GM20431 (cell line): Measurements from ENCODE around the gene AGK.
"Not testable (repeated sequence)": the region's sequence is repeated elsewhere in the genome, so short reads cannot be mapped to it uniquely, and the experiment has no call there.

Source experiments
- in situ Hi-C: fragments of 300-500 bp; cut with MseI, MboI; formaldehyde crosslinking; loops from one replicate; pipeline ENCODE4 v1.15.0; 2020; ENCODE audit warnings: low sequenced_read_pairs; ENCODE audit not compliant: unreplicated experiment

The AGK gene

DNA sequence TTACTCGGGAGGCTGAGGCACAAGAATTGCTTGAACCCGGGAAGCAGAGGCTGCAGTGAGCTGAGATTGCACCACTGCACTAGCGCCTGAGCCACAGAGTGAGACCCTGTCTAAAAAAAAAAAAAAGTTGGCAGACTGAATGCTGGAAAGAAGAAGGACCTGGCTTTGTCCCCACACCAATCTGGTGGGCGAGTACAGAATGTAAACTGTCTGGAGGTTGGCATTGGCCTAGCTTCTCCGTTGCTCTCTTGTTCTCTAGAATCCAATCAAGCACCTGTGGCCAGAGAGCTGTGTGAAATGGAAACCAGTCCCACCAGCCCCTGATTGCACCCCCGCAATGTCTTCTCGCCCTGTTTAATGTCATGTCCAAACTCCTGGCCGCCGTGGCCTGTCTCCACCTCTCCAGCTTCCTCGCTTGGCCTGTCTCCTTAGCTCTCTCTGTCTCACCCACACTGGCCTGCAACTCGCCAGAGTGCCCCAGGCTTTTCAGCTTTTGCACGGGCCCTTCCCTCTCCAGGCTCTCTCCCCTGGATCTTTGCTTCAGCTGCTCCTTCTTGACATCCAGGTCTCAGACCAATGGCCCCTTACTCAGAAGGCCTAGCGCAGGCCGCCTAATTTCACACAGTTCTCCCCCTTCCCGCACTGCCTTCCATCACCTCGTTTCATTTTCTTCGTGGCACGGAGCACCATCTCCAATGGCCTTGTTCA, 670 bp upstream of the AGK start:
- in situ Hi-C loops, result no loop called here

DNA sequence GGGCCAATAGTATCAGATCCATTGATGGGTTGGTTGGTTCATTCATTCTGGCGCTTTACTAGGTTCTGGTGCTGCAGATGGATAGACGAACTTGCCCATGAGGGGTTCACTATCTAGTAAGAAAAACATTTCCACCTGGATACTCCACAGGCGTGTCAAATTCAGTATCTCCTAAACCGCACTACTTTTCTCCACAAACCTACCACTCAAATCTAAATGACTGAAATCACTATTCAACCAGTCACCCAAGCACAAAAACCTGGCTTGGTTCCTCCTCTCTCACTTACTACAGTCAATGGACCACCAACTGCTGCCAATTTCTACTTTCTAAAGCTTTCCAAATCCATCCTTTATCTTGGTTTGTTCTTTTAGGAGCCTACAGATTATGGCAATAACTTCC, 572 bp downstream of the AGK start:
- in situ Hi-C loops, result no loop called here

DNA sequence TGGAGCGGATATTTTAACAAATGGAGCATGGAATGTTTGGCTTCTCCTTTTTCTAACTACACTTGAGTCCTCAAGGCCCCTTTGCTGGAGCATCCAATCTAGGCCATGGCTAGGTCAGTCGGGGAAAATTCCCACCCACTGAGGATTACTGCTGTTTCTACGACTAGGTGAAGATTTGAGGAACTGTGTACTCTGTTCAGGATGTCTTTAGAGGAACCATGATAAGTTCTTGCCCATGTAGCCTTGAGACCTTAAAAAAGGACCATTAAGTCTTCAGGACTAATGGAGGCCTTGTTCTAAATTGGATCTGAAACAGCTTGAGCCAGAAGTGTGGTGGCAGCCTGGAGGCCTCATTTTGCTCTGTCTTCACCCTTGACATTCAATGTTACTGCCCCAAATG, 6.2 kb downstream of the AGK start:
- in situ Hi-C loops, result no loop called here

DNA sequence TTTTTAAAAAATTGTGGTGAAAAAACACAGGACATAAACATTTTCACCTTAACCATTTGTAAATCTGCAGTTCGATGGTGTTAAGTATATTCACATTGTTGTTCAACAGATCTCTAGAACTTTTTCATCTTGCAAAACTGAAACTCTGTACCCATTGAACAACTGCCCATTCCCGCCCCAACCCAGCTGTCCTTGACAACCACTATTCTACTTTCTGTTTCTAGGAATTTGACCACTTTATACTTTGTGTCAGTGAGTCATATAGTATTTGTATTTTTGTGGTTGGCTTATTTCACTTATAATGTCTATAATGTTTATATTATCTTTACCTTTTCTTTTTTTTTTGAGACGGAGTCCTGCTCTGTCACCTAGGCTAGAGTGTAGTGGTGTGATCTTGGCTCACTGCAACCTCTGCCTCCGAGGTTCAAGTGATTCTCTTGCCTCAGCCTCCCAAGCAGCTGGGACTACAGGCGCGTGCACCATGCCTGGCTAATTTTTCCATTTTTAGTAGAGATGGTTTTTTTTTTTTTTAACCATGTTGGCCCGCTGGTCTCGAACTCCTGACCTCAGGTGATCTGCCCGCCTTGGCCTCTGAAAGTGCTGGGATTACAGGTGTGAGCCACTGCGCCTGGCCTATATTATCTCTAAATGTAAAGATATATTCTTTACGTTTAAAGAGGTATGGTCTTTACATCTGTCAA, 6.8 kb downstream of the AGK start:
- in situ Hi-C loops, result not testable (repeated sequence)

DNA sequence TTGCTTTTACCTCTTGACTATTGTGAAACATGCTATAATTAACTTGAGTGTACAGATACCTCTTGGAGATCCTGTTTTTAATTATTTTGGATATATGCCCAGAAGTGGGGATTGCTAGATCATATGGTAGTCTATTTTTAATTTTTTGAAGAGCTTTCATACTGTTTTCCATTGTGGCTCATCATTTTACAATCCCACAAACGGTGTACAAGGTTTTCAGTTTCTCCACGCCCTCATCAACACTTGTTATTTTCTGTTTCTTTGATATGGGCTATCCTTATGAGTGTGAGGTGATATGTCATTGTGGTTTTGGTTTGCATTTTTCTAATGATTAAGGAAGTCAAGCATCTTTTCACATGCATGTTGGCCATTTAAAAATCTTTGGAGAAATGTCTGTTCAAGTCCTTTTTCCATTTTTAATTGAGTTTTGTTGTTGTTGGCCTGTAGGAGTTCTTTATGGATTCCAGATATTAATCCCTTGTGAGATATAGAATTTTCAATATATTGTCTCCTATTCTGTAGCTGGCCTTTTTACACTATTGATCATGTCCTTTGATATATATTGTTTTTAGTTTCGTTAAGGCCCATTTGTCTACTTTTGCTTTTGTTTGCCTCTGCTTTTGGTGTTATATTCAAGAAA, 7.5 kb downstream of the AGK start:
- in situ Hi-C loops, result no loop called here

DNA sequence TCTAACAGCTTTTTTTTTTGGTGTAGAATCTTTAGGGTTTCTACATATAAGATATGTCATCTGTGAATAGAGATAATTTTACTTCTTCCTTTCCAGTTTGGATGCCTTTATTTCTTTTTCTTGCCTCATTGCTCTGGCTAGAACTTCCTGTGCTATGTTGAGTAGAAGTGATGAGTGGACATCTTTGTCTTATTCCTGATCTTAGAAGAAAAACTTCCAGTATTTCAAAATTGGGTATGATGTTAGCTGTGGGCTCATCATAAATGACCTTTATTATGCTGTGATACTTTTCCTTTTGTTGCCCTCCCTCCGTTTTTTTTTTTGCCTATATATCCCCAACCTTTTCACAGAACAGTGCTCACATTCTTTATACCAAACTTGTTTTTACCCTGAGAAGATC, 8.8 kb downstream of the AGK start:
- in situ Hi-C loops, result no loop called here

DNA sequence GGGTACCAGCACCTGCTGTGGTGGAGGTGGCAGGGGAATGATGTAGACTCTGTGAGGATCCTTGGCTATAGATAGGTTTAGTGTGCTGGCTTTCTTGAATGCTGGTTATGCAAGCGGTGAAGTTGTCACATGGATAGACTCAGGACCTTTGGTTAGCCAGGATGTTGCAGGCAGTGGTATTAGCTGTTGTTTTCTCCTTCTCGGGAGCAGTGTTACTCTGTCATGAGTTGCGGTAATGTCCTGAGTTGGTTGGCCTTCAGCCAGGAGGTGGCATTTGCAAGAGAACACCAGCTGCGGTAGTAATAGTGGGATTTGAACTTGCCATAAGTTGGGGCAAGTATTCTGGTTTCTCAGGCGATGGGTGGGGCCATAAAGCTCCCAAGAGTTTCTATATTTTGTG, 10.8 kb downstream of the AGK start:
- in situ Hi-C loops, result no loop called here

DNA sequence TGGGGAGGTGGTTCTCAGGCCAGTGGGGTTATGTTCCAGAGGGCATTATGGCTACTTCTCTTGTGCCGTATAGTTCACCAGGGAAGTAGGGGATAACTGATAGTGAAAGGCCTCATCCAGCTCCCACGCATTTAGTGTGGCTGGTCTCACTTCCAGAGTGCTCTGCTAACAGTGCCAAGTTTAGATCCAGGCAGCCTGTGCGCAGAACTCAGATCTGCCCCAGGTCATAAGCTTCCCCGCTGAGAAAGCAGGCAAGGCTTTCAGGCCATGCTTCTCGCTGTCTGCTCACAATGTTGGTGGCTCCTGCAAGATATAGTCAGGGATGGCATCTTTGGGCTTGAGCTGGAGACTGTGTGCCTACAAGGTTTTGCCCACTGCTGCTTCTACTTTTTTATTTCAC, 11.3 kb downstream of the AGK start:
- in situ Hi-C loops, result no loop called here

DNA sequence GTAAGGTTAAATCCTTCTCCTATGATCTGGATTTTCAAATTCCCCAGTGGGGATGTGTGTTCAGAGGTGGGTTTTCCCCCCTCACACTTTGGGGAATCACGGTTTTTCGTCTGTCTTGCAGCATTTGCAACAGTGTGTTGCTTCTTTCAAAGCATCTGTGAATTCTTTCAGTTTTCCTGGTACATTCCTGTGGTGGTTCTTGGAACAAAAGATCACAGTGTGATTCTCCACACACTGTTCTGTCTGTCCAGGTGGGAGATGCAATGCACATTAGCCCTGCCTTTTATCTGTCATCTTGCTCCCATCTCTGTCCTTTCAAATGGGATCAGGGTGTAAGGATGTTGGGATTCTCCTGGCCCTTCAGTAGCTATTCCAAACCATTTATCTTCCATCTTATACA, 11.8 kb downstream of the AGK start:
- in situ Hi-C loops, result no loop called here

DNA sequence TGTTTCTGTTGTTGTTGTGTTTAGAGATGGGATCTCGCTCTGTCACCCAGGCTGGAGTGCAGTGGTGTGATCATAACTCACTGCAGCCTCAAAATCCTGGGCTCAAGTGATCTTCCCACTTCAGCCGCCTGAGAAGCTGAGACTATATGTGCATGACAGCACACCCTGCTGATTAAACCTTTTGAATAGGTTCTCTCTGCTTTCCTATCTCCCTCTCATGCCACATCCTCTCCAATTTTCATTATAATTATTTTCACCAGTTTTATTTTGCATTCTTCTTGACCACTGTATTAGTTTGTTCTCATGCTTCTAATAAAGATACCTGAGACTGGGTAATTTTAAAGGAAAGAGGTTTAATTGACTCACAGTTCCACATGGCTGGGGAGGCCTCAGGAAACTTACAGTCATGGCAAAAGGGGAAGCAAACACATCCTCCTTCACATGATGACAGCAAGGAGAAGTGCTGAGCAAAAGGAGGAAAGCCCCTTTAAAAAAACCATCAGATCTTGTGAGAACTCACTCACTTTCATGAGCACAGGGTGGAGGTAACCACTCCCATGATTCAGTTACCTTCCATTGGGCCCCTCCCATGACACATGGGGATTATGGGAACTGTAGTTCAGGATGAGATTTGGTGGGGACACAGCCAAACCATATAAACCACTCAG, 12.9 kb downstream of the AGK start:
- in situ Hi-C loops, result no loop called here

DNA sequence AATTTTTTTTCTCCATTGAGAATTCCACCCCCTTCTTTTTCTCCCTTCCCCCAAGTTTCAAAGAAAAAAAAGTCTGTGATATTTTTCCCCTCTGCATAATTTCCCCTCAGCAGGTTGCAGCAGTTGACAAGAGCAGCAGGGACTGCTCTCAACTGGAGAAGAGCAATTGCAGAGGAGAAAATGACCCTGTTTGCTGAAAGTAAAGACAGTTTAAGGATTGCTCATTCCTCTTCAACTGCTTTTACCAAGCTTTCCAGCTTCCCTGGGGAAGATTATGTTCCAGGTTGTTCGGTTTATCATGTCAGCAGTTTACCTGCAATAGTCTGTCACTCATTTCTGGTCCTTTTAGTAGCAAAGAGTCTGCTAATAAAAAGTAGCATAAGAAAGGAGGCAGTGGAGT, 16.2 kb downstream of the AGK start:
- in situ Hi-C loops, result no loop called here

DNA sequence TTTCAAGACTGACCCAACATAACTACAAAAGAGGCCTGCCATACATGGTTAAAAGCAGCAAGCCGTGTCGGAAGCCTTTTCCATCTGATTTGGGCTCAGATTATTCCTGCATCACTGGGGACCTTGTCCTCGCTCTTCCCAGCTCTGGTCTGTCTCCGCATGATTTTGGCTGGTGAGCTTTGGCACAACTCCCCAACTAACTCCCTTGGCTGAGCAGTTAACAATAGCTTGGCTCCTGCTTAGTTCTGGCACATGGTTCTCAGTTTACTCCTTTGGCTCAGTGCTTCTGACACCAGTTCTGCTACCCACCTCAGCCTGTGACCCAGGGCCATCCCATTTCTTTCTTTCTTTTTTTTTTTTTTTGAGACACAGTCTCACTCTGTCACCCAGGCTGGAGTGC, 17.0 kb downstream of the AGK start:
- in situ Hi-C loops, result no loop called here

DNA sequence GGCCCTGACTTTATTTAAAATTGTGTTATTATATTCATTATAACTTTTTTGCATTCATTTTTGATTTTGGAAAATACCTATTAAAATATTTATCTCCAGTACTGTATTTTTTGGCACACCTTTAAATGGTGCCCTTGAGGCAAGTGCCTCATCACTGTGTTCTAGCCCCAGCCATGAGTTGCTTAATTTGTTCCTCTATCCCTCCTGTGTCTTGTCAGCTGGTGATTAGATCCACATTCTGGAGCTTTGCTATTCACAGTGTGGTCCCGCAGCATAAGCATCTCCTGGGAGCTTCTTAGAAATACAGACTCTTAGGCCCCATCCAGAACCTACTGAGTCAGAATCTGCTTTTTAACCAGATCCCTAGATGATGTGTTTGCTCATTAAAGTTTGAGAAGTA, 19.8 kb downstream of the AGK start:
- in situ Hi-C loops, result no loop called here

DNA sequence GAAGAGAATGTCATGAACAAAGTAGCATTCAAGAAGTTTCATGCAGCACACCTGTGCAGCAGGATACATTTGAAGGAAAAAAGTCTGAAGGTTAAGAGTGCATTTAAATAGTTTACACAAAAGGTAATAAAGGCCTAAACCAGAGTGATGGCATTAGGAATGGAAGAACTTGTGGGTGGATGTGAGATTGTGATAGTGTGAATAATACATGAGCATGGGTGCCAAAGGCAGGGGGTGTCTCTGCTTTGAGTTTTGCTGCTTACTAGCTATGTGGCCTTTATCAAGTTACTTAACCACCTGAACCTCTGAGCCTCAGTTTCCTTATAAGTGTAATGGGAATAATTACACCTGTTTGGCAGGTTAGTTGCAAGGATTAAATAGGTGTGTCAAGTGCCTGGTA, 21.0 kb downstream of the AGK start:
- in situ Hi-C loops, result no loop called here

DNA sequence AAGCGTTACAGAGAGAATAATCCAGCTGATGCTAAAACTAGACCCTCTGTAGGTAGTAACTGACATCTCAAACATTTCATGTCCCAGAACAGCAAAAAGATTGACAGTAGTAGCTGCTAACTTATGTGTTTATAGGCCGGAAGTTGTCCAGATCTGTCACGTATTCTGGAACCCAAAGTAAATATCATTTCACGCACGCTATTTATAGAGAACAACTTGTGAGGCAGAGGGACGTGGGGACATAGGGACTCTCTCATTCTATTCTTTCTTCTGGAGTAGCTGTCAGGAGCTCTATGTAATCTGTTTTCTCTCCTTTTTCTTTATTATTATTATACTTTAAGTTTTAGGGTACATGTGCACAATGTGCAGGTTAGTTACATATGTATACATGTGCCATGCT, 22.3 kb downstream of the AGK start:
- in situ Hi-C loops, result no loop called here

DNA sequence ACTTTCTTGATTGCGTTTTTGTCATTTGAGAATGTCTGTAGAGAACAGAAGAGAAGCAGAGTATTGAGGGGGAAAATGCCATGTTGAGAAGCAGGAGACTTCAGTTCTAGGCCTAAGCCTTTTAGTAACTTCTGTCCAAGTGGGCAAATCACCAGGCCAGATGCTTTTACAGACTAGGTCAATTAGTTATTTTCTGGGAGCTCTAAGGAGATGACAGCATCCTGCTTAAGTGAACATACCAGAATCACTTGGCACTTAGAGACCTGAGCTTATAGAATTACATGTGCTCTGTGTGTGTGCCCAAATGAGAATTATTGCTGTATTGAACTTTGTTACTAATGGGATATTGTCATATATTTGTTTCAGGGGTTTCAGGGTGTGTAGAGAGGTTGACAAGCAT, 24.0 kb downstream of the AGK start:
- in situ Hi-C loops, result no loop called here

DNA sequence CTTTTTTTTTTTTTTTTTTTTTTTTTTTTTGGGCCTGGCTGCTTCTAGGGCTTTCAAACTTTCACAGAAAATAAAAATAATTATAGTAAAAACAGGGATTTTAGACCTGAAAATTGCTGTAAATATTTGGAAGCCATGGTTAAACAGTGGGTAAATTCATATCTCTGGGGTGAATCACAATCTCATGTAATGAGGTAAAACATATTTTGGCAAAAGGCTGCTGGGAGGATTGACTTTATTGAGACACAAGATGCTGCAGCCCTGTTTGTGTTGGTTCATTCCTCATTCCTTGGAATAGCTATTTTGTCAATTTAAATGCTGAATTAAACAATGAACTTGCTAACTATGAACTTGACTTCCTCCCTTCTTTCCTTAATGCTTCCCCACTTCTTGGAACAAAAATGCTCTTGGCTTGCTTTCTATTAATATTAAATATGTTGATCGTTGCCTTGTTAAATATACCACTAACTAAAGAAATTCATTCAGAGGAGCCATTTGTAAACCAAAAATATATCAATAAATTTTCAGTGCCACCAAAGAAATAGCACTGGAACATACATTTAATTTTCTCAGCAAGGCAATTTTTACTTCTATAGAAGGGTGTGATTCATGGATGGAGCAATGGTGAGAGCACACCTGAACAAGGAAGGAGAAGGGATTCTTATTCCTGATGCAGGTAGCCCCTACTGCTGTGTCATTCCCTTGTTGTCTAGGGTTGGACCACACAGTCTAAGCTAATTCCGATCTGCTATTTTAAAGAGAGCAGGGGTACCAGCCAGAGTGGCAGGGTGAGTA, 24.6 kb downstream of the AGK start:
- in situ Hi-C loops, result no loop called here

DNA sequence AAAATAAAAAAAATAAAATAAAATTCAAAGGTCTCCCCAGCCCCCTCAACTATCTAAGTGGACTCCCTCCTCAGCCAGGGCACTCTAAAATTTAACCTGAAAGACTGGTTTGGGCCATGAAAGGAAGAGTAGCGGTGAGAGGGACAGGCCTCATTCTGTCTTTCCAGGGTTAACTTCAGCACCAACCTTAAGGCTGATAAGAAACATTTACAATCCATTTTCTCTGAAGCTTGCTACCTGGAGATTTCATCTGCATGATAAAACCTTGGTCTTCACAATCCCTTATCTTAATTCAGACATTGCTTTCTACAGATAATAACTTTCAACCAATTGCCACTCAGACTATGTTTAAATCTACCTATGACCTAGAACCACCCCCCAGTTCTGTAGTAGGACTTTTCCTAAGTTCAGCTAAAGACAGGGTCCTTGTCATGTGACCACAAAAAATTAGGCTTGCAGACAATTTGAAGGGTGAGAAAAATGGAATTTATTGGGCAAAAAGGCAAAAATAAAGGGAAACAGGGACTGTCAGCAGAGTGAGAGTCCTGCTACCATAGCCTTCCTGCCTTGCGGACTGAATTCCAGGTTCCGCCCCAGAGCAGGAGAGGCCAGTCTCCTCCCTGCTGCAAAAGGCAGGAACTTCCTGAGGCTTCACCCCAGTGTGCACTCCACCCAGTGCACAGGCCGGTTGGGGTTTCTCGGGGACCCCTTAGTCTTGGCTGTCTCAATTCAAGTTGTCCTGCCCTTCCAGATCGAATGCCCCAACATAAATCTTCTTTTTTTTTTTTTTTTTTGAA, 26.0 kb downstream of the AGK start:
- in situ Hi-C loops, result no loop called here

DNA sequence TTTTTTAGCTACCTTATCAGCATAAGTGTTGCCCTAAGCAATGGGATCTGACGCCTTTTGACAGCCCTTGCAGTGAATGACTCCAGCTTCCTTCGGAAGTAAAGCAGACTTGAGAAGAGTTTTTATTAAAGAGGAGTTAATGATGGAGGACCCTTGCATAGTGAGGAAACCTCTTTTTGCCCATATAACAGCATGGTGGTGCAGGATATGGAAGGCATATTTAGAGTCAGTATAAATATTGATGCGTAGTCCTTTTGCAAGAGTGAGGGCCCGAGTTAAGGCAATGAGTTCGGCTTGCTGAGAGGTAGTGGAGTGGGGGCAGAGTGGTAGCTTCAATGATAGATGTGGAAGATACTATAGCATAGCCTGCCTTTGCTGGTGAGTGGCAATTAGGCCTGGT, 28.7 kb downstream of the AGK start:
- in situ Hi-C loops, result not testable (repeated sequence)

DNA sequence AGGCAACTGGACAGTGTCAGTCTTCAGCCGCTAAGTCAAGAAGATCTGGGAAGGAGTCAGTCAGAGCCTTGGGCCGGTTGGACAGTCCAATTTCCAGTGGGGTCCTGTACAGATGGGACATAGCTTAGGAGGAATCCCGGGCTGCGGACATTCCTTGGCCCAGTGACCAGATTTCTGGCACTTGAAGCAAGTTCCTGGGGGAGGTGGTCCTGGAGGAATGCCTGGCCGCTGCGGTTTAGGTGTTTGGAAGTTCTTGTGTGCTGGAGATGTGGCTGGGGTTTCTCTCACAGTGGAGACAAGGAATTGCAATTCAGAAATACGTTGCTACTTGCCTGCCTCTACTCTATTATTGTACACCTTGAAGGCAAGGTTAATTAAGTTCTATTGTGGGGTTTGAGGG, 30.9 kb downstream of the AGK start:
- in situ Hi-C loops, result not testable (repeated sequence)
